Subcutaneous abdominal adipose tissue (tissue), 5 donors: ENCODE results near the gene SIX3.

Source experiments
- H3K27ac ChIP-seq: one replicate; pipeline ENCODE4 v1.7.0; 2013; ENCODE audit warnings: low read depth, mild to moderate bottlenecking, inconsistent platforms, low read length, moderate library complexity
- H3K27me3 ChIP-seq, 5 donors: one replicate each; pipeline ENCODE4 v1.7.0; 2013; ENCODE audit warnings: low read length in 5 of 5, inconsistent platforms in 1 of 5; ENCODE audit not compliant: control insufficient read depth in 5 of 5, insufficient read depth in 4 of 5
- H3K36me3 ChIP-seq, 5 donors: one replicate each; pipeline ENCODE4 v1.7.0; 2013; ENCODE audit warnings: low read length in 5 of 5; ENCODE audit not compliant: control insufficient read depth in 5 of 5, insufficient read depth in 5 of 5
- H3K4me1 ChIP-seq, 5 donors: one replicate each; pipeline ENCODE4 v1.7.0; 2013; ENCODE audit warnings: low read length in 5 of 5, mild to moderate bottlenecking in 3 of 5, moderate library complexity in 1 of 5; ENCODE audit not compliant: control insufficient read depth in 5 of 5, insufficient read depth in 5 of 5
- H3K4me3 ChIP-seq, 5 donors: one replicate each; pipeline ENCODE4 v1.7.0; 2013; ENCODE audit warnings: low read length in 5 of 5, low read depth in 1 of 5
- H3K9ac ChIP-seq, 5 donors: one replicate each; pipeline ENCODE4 v1.7.0; 2013; ENCODE audit warnings: low read length in 5 of 5, mild to moderate bottlenecking in 4 of 5, moderate library complexity in 3 of 5
- H3K9me3 ChIP-seq, 5 donors: one replicate each; pipeline ENCODE4 v1.7.0; 2013; ENCODE audit warnings: low read length in 5 of 5; ENCODE audit not compliant: control insufficient read depth in 5 of 5
- donor health status: healthy.
- donor health status: healthy.
- donor health status: healthy.
- donor health status: healthy.
- donor health status: healthy.

Gene SIX3

GRCh38 chr2:44930274-44931197 lies 11.0 kb upstream of the SIX3 start:
- Histone ChIP-seq H3K4me3 (no peak overlapping the region), H3K9ac (no peak overlapping the region), H3K27ac (no peak overlapping the region), H3K27me3 (peaks cover 60 to 84% (median 71%) of the 10 kb centered on the region in 5 donors), H3K36me3 (no peaks in the 10 kb centered on the region), H3K9me3 (no peaks in the 10 kb centered on the region), H3K4me1 (peaks cover 0 to 45% (median 38%) of the 10 kb centered on the region in 5 donors)

GRCh38 chr2:44931198-44931780 lies 10.2 kb upstream of the SIX3 start:
- H3K27ac ChIP-seq, result no peak overlapping the region
- H3K9ac ChIP-seq, result no peak overlapping the region
- peaks cover 58 to 83% (median 71%) of the 10 kb centered on the region in 5 donors for H3K27me3 ChIP-seq
- no peak overlapping the region for H3K4me3 ChIP-seq
- no peaks in the 10 kb centered on the region for H3K9me3 ChIP-seq
- H3K36me3 ChIP-seq, result no peaks in the 10 kb centered on the region
- H3K4me1 ChIP-seq, result peaks cover 0 to 45% (median 38%) of the 10 kb centered on the region in 5 donors

- H3K9ac ChIP-seq, result no peak overlapping the region
- H3K36me3 ChIP-seq, result no peaks in the 10 kb centered on the region
- H3K27me3 ChIP-seq, result peaks cover 61 to 85% (median 75%) of the 10 kb centered on the region in 5 donors
- no peak overlapping the region for H3K4me3 ChIP-seq
- H3K9me3 ChIP-seq, result no peaks in the 10 kb centered on the region
- H3K27ac ChIP-seq, result no peak overlapping the region
- peaks cover 0 to 46% (median 38%) of the 10 kb centered on the region in 5 donors for H3K4me1 ChIP-seq
Measured at GRCh38 chr2:44932079-44932478, 9.4 kb upstream of the SIX3 start.

GRCh38 chr2:44932564-44933392 lies 8.7 kb upstream of the SIX3 start:
- H3K9me3 ChIP-seq, result no peaks in the 10 kb centered on the region
- H3K27me3 ChIP-seq, result peaks cover 65 to 86% (median 77%) of the 10 kb centered on the region in 5 donors
- H3K36me3 ChIP-seq, result no peaks in the 10 kb centered on the region
- peaks cover 0 to 53% (median 40%) of the 10 kb centered on the region in 5 donors for H3K4me1 ChIP-seq
- no peak overlapping the region for H3K9ac ChIP-seq
- peak overlapping the region in 1 of 5 donors; percentile 16 for H3K4me3 ChIP-seq
- H3K27ac ChIP-seq, result no peak overlapping the region

GRCh38 chr2:44933434-44933951 lies 8.0 kb upstream of the SIX3 start:
- peaks cover 0 to 55% (median 42%) of the 10 kb centered on the region in 5 donors for H3K4me1 ChIP-seq
- H3K9ac ChIP-seq, result no peak overlapping the region
- no peaks in the 10 kb centered on the region for H3K36me3 ChIP-seq
- peaks cover 70 to 86% (median 81%) of the 10 kb centered on the region in 5 donors for H3K27me3 ChIP-seq
- peak overlapping the region in 1 of 5 donors; percentile 16 for H3K4me3 ChIP-seq
- no peak overlapping the region for H3K27ac ChIP-seq
- H3K9me3 ChIP-seq, result no peaks in the 10 kb centered on the region

- Histone ChIP-seq H3K9ac (no peak overlapping the region), H3K4me3 (no peak overlapping the region), H3K27me3 (peaks cover 68 to 86% (median 78%) of the 10 kb centered on the region in 5 donors), H3K4me1 (peaks cover 0 to 55% (median 39%) of the 10 kb centered on the region in 5 donors), H3K27ac (no peak overlapping the region), H3K9me3 (no peaks in the 10 kb centered on the region), H3K36me3 (no peaks in the 10 kb centered on the region)
Measured at GRCh38 chr2:44934038-44934982, 7.2 kb upstream of the SIX3 start.

- Histone ChIP-seq H3K4me3 (peak overlapping the region in 1 of 5 donors; percentile 26), H3K27ac (no peak overlapping the region), H3K36me3 (no peaks in the 10 kb centered on the region), H3K4me1 (peaks cover 0 to 47% (median 35%) of the 10 kb centered on the region in 5 donors), H3K9me3 (no peaks in the 10 kb centered on the region), H3K27me3 (peaks cover 70 to 89% (median 78%) of the 10 kb centered on the region in 5 donors), H3K9ac (no peak overlapping the region)
Measured at GRCh38 chr2:44934983-44935728, 6.3 kb upstream of the SIX3 start.

- H3K9ac ChIP-seq, result no peak overlapping the region
- no peak overlapping the region for H3K4me3 ChIP-seq
- H3K9me3 ChIP-seq, result no peaks in the 10 kb centered on the region
- no peaks in the 10 kb centered on the region for H3K36me3 ChIP-seq
- H3K4me1 ChIP-seq, result peaks cover 0 to 43% (median 35%) of the 10 kb centered on the region in 5 donors
- peaks cover 76 to 90% (median 80%) of the 10 kb centered on the region in 5 donors for H3K27me3 ChIP-seq
- no peak overlapping the region for H3K27ac ChIP-seq
Measured at GRCh38 chr2:44935729-44936098, 5.8 kb upstream of the SIX3 start.
